ENCODE data around the gene RASA3.
"Not testable (repeated sequence)": the region's sequence is repeated elsewhere in the genome, so short reads cannot be mapped to it uniquely, and the experiment has no call there.

The RASA3 gene

GRCh38 chr13:114077933-114078325 is 54.5 kb downstream of the RASA3 start:
- no peak overlapping the region for H3K9ac ChIP-seq (ENCODE audit: low read length)
- H4K20me1 ChIP-seq (ENCODE audit: insufficient read depth, low read length): no peaks in the 10 kb centered on the region
- H3K79me2 ChIP-seq (ENCODE audit: low read length): no peaks in the 10 kb centered on the region
- TF ChIP-seq CTCF (IDR thresholded peaks at IDR 0.05; ENCODE audit: low read depth, low read length) (no peak), EZH2phosphoT487 (IDR thresholded peaks at IDR 0.05; ENCODE audit: low read depth) (no peak)
- H2AFZ ChIP-seq (ENCODE audit: low read depth, low read length): no peak overlapping the region
- no peak overlapping the region for H3K4me2 ChIP-seq (ENCODE audit: low read length)
- no peaks in the 10 kb centered on the region for H3K36me3 ChIP-seq (replicated peaks; ENCODE audit: low read depth, low read length)
- no peaks in the 10 kb centered on the region for H3K4me1 ChIP-seq (ENCODE audit: low read length)
- no peak overlapping the region for H3K27ac ChIP-seq (ENCODE audit: low read length)
- H3K4me3 ChIP-seq (ENCODE audit: low read length): no peak overlapping the region
- H3K27me3 ChIP-seq (ENCODE audit: low read depth, low read length): no peaks in the 10 kb centered on the region
- H3K9me3 ChIP-seq (ENCODE audit: insufficient read depth, low read length): no peaks in the 10 kb centered on the region; the same call in 1 of the 2 replicates

- no peaks in the 10 kb centered on the region for H3K9me3 ChIP-seq (ENCODE audit: insufficient read depth, low read length)
- H3K36me3 ChIP-seq (replicated peaks; ENCODE audit: low read depth, low read length): no peaks in the 10 kb centered on the region
- no peak overlapping the region for H3K9ac ChIP-seq (ENCODE audit: low read length)
- TF ChIP-seq EZH2phosphoT487 (IDR thresholded peaks at IDR 0.05; ENCODE audit: low read depth): no peak
- no peak for TF ChIP-seq CTCF (IDR thresholded peaks at IDR 0.05; ENCODE audit: low read depth, low read length)
- no peaks in the 10 kb centered on the region for H4K20me1 ChIP-seq (ENCODE audit: insufficient read depth, low read length)
- H3K4me3 ChIP-seq (ENCODE audit: low read length): no peak overlapping the region
- no peaks in the 10 kb centered on the region for H3K79me2 ChIP-seq (ENCODE audit: low read length)
- no peak overlapping the region for H2AFZ ChIP-seq (ENCODE audit: low read depth, low read length)
- no peaks in the 10 kb centered on the region for H3K27me3 ChIP-seq (ENCODE audit: low read depth, low read length)
- H3K4me1 ChIP-seq (ENCODE audit: low read length): no peaks in the 10 kb centered on the region
- no peak overlapping the region for H3K4me2 ChIP-seq (ENCODE audit: low read length)
- H3K27ac ChIP-seq (ENCODE audit: low read length): no peak overlapping the region
Measured at GRCh38 chr13:114077099-114077932, 55.1 kb downstream of the RASA3 start.

GRCh38 chr13:114076329-114077090 is 55.9 kb downstream of the RASA3 start:
- no peaks in the 10 kb centered on the region for H3K79me2 ChIP-seq (ENCODE audit: low read length)
- H3K9ac ChIP-seq (ENCODE audit: low read length): no peak overlapping the region
- no peaks in the 10 kb centered on the region for H4K20me1 ChIP-seq (ENCODE audit: insufficient read depth, low read length)
- no peak overlapping the region for H3K4me2 ChIP-seq (ENCODE audit: low read length)
- no peaks in the 10 kb centered on the region for H3K27me3 ChIP-seq (ENCODE audit: low read depth, low read length)
- H3K27ac ChIP-seq (ENCODE audit: low read length): no peak overlapping the region
- H3K4me3 ChIP-seq (ENCODE audit: low read length): no peak overlapping the region
- TF ChIP-seq EZH2phosphoT487 (IDR thresholded peaks at IDR 0.05; ENCODE audit: low read depth) (no peak), CTCF (IDR thresholded peaks at IDR 0.05; ENCODE audit: low read depth, low read length) (no peak)
- H2AFZ ChIP-seq (ENCODE audit: low read depth, low read length): no peak overlapping the region
- no peaks in the 10 kb centered on the region for H3K36me3 ChIP-seq (replicated peaks; ENCODE audit: low read depth, low read length)
- H3K4me1 ChIP-seq (ENCODE audit: low read length): no peaks in the 10 kb centered on the region
- H3K9me3 ChIP-seq (ENCODE audit: insufficient read depth, low read length): no peaks in the 10 kb centered on the region

- H3K79me2 ChIP-seq (ENCODE audit: low read length); H3K27ac ChIP-seq (ENCODE audit: low read length); H4K20me1 ChIP-seq (ENCODE audit: insufficient read depth, low read length); H3K4me3 ChIP-seq (ENCODE audit: low read length); H2AFZ ChIP-seq (ENCODE audit: low read depth, low read length); H3K4me1 ChIP-seq (ENCODE audit: low read length); H3K4me2 ChIP-seq (ENCODE audit: low read length); H3K36me3 ChIP-seq (replicated peaks; ENCODE audit: low read depth, low read length); H3K27me3 ChIP-seq (ENCODE audit: low read depth, low read length); H3K9me3 ChIP-seq (ENCODE audit: insufficient read depth, low read length); H3K9ac ChIP-seq (ENCODE audit: low read length): not testable (repeated sequence)
Measured at GRCh38 chr13:114075811-114076210, 56.6 kb downstream of the RASA3 start.

All from OCI-LY3 (cell line).